GM21367 (cell line): ENCODE measurements around the gene CA10.

Experiments used
- ATAC-seq: cut with Tn5 transposase; IDR thresholded peaks from one replicate; pipeline ENCODE4 v1.9.1; 2021; ENCODE audit not compliant: unreplicated experiment

The CA10 gene

DNA sequence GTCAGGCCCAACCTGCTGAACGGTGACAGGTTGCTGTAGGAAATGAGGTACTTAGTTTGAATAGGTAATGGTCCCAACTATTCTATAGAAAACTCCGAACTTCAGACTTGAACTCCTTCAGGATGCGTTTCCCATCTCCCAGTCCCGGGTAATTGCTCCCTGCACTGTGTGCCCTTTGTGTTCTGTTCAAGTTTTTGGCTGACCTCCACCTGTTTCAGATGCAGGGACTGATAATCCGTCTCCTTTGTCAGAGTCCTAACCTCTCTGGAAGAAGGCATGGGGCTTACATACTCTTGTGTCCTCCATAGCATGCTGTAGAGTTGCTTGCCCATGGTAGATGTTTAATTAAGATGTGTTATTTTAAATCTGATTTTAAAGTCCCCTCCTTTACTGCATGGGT lies 547.7 kb downstream of the CA10 start:
- ATAC-seq: no peak

GRCh38 chr17:51610155-51610554 lies 548.4 kb downstream of the CA10 start:
- no peak for ATAC-seq

DNA sequence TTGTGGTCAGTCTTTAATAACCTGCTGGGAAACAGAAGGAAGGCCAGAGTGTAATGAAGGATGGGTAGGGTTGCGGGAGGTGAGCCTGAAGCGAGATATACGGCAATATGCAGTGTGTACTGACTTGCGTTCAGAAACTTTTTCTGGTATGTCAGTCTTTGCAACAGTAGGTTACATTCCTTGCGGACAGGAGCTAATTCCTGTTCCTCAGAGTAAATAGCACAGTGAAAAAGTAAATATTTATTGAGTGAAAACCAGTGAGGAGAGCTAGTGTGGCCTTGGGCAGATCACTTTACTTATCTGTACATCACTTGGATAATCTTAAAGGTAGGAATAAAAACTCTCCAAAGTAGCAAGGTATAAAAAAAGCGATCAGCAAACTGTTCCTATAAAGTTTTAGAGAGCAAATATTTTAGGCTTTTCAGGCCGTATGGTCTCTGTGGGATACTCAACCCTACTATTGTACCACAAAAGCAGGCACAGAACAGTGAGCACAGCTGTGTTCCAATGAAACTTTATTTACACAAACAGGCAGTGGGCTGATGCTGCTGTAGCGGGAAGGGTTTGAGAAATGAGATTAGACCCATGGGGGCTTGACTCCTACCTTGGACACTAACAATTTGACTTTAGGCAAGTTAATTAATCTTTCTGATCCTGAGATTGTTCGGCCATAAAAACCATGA lies 550.1 kb downstream of the CA10 start:
- ATAC-seq: no peak

- ATAC-seq: no peak
These were observed 551.0 kb downstream of the CA10 start for GRCh38 chr17:51607512-51607911.

DNA sequence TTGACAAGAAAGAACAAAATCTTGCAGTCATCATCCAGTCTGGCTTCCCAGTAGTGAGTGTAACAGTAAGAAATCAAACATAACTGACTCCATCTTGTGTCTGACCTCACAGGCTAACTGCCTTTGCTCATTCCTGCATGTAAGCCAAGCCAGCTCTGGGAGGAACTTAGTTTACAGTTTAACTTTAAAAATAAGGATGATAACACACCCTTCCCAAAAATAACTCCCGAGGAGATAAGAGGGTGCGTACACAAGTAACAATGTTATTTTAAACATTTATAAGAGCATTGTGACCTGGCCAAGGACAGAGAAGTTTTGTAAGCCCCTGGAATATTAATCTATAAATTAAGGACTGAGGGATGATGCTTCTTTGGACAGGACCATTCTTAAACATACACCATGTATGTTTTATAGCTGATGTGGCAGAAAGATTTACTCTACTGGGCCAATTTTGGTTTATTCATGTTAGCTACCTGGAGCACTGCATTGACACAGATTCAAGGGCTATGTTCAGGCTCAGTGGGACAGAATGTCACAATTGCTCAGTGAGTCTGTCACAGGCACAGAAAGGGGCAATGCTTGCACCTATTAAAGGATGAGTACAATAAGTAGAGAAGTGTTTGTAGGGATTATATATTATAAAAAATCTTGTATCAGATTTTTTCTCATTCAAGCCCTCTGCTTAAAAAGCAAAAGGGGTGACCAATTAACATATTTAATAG lies 554.1 kb downstream of the CA10 start:
- ATAC-seq: no peak

DNA sequence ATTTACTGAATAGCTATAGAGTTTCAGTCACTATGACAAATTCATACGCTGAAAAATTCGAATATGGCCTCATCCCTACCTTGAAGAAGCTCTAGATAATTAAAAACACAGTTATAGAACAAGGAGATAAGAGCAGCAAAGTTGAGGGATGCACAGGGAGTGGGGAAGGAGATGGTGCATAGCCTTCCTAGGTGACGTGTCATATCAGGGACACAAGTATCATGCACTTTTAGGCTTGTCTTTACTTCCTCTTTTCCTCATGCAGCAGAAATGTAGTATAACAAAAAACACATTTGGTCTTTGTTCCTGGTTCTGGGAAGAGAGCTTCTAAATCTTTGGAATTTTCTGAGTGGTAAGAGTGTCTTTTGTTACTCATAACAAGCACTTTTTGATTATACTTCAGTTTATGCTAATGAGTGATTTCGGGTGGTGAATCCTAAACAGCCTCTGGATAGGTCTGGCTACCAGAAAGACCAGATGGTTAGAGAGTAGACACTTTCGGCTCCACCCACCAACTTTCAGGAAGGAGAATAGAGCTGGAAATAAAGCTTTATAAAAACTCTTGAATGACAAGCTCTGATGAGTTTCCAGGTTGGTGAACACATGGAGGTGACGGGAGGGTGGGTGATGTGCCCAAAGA lies 556.8 kb downstream of the CA10 start:
- no peak for ATAC-seq

- no peak for ATAC-seq
These were observed 559.7 kb downstream of the CA10 start for GRCh38 chr17:51598824-51599223.

GRCh38 chr17:51597345-51597744 lies 561.2 kb downstream of the CA10 start:
- ATAC-seq: no peak

DNA sequence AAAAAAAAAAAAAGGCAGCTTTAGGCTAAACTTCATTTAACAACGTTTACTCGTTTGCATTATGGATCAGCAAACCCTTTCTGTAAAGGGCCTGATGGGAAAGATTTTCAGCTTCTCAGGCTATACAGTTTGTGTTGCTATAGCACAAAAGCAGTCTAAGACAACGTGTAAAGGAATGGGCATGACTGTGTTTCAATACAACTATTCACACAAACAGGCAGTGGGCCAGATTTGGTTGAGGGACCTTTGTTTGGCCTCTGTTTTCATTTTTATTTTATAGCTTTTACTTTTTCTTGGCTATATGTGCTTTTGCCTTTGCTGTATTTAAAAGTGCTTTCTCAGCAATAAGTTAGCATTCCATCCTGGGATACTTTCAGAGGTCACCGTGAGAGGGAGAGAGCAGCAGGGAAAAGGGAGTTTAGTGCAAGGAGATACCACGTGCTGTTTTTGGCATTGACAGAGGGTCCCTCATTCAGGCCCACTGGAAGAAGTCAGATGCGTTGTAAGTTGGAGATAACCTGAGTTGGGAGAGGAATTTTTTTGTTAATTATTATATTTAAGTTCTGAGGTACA lies 562.6 kb downstream of the CA10 start:
- ATAC-seq: no peak

DNA sequence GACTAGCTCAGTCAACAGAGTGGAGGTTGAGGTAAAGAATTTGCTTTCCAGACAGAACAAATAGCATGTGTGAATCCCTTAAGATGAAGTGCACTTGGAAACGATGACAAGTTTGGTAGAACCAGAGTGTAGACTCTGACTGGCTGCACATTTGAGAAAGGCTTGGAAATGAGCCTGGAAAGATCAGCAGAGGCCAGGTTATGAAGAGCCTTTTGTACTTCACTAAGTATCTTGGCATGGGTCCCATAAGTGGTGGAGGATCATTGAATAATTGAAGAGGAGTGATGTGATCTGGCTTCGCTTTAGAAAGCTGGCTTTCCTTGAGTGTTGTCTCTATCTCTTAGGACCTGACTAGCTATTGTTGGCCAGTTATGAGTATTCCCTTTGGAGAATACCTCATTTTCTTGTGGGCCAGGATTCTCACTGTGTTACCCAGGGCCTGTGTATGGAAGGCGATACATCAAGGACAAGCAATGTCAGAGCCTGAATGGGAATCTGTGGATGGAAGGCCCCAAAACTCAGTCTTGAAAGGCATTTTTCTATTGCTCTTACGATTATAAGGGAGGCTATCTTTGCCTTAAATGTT lies 568.4 kb downstream of the CA10 start:
- ATAC-seq: no peak

DNA sequence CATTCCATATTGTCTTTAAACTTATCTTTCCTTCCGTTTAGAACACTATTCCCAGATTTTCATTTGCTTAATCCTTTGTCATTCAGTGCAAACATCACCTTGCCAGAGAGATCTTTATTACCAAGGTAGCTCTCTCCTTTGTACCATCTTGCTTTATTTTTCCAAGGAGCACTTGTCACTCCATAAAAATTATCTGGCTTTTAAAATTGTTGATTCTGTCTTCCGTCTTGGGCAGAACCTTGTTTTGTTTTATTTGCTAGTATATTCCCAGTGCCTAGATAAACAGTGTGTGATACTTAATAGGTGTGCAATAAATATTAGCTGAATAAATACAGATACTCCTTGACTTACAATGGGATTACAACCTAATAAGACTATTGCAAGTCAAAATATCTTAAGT lies 570.5 kb downstream of the CA10 start:
- no peak for ATAC-seq

DNA sequence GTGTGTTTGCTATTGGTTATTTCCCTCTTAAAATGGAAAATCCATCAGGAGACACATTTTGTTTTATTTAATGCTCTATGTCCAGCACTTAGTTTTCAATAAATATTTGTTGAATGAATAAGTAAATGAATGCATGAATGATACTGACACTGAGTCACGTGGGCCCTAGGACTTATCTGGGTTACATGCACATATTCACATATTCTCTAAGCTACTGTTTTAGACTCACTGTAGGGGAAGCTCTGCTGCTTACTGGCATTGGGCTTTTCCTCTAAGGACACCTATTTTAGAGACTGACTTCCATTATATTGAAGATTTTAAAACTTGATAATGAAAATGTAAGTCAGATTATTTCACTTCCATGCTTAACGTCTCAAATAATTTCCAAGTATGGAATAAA lies 571.0 kb downstream of the CA10 start:
- no peak for ATAC-seq

GRCh38 chr17:51585514-51586104 lies 572.9 kb downstream of the CA10 start:
- no peak for ATAC-seq

DNA sequence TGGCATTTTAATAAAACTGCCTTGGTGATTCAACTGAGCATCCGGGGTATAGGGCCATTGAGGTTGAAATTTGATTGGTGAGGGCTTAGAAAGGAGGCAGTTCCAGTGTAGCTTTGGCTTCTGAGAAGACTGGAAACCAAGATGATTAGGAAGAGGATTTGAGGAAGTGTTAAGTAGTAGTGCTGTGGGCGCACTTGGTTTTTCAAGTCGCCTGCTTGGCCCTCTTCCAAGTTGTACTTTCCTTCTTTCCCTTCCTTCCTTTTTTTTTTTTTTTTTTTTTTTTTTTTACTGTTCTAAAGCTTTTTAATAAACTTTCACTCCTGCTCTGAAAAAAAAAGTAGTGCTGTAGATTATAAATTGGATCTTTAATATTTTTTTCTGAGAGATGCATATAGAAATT lies 577.6 kb downstream of the CA10 start:
- ATAC-seq: no peak
